Endothelial cell (in vitro differentiated cells): ENCODE data around the gene ICAM1. TPM values are rescaled to one million over a fixed set of nuclear protein-coding genes. Genes with fewer than 3 reads are reported as not detected.
"Not testable (repeated sequence)": the region's sequence is repeated elsewhere in the genome, so short reads cannot be mapped to it uniquely, and the experiment has no call there.

Source experiments
- DNase-seq: peaks from one replicate; pipeline ENCODE4 v3.0.0; 2021; ENCODE audit warnings: low spot score
- H3K27ac Mint-ChIP-seq: one replicate; pipeline ENCODE4 v1.8.0; 2021; ENCODE audit warnings: mixed read lengths, inconsistent platforms; ENCODE audit not compliant: unreplicated experiment
- H3K27me3 Mint-ChIP-seq: one replicate; pipeline ENCODE4 v1.8.0; 2021; ENCODE audit warnings: mild to moderate bottlenecking, moderate library complexity, mixed read lengths, inconsistent platforms; ENCODE audit not compliant: unreplicated experiment
- H3K36me3 Mint-ChIP-seq: one replicate; pipeline ENCODE4 v1.8.0; 2021; ENCODE audit warnings: mild to moderate bottlenecking, low read depth, mixed read lengths, inconsistent platforms; ENCODE audit not compliant: unreplicated experiment
- H3K4me1 Mint-ChIP-seq: one replicate; pipeline ENCODE4 v1.8.0; 2021; ENCODE audit warnings: mild to moderate bottlenecking, mixed read lengths, inconsistent platforms; ENCODE audit not compliant: unreplicated experiment
- H3K4me3 Mint-ChIP-seq: one replicate; pipeline ENCODE4 v1.8.0; 2021; ENCODE audit warnings: mild to moderate bottlenecking, mixed read lengths, inconsistent platforms; ENCODE audit not compliant: unreplicated experiment
- H3K9me3 Mint-ChIP-seq: one replicate; pipeline ENCODE4 v1.8.0; 2021; ENCODE audit warnings: mixed read lengths, inconsistent platforms; ENCODE audit not compliant: unreplicated experiment
- total RNA-seq: library from RNA; stranded (reverse); fragmentation: NEBNext Ultra II Directional; extraction: Animal tissue kit (Norgen Biotek cat#: 25700); gene quantifications from one replicate; pipeline ENCODE4 v1.2.1, GENCODE V29; 2021; ENCODE audit not compliant: unreplicated experiment
- TF ChIP-seq, protein P1 (sequence below): fragments of 200-600 bp; sonication (generic); IDR thresholded peaks from one replicate; pipeline ENCODE4 v1.5.0; 2021; ENCODE audit warnings: antibody characterized with exemption; ENCODE audit not compliant: unreplicated experiment

Gene ICAM1
- total RNA-seq, 1 donor from 2014 or later: 7.2 TPM

DNA sequence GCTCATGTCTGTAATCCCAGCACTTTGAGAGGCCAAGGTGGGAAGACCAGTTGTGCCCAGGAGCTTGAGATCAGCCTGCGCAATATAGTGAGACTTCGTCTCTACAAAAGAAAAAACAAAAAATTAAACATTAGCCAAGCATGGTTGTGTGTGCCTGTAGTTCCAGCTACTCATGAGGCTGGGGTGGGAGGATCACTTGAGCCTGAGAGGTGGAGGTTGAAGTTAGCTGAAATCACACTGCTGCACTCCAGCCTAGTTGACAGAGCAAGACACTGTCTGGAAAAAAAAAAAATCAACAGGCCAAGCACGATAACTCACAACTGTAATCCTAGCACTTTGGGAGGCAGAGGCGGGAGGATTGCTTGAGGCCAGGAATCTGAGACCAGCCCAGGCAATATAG, 35.9 kb upstream of the ICAM1 start:
- Mint-ChIP-seq H3K27me3 (no peaks in the 10 kb centered on the region), H3K4me1 (peaks cover 7% of the 10 kb centered on the region), H3K27ac (no peak overlapping the region), H3K4me3 (no peak overlapping the region), H3K9me3 (no peaks in the 10 kb centered on the region), H3K36me3 (no peaks in the 10 kb centered on the region)
- DNase-seq: no peak
- TF ChIP-seq, protein P1, sequence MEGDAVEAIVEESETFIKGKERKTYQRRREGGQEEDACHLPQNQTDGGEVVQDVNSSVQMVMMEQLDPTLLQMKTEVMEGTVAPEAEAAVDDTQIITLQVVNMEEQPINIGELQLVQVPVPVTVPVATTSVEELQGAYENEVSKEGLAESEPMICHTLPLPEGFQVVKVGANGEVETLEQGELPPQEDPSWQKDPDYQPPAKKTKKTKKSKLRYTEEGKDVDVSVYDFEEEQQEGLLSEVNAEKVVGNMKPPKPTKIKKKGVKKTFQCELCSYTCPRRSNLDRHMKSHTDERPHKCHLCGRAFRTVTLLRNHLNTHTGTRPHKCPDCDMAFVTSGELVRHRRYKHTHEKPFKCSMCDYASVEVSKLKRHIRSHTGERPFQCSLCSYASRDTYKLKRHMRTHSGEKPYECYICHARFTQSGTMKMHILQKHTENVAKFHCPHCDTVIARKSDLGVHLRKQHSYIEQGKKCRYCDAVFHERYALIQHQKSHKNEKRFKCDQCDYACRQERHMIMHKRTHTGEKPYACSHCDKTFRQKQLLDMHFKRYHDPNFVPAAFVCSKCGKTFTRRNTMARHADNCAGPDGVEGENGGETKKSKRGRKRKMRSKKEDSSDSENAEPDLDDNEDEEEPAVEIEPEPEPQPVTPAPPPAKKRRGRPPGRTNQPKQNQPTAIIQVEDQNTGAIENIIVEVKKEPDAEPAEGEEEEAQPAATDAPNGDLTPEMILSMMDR: no peak

- H3K4me1 Mint-ChIP-seq, H3K27ac Mint-ChIP-seq, H3K4me3 Mint-ChIP-seq, H3K9me3 Mint-ChIP-seq, H3K27me3 Mint-ChIP-seq, DNase-seq, H3K36me3 Mint-ChIP-seq: not testable (repeated sequence)
Measured at GRCh38 chr19:10235409-10235808, 35.5 kb upstream of the ICAM1 start.

DNA sequence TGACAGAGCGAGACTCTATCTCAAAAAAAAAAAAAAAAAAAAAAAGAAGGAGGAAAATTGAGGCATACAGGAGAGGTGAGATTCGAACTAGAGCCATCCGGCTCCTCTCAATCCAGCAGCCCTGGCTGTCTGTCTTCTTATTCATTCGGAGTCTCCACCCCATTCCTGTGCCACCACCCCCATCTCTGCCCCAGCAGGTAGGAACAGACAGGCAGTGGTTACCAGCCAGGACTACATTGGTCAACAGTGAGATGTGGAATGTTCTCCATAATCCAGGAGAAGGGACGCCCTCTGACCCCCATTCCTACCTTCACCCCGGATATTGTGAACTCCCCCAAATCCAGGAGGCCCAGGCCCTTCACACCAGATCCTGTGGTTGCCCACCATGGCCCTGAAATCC, 33.2 kb upstream of the ICAM1 start:
- TF ChIP-seq, protein P1: no peak
- Mint-ChIP-seq H3K9me3 (no peaks in the 10 kb centered on the region), H3K4me1 (peaks cover 7% of the 10 kb centered on the region), H3K4me3 (no peak overlapping the region), H3K36me3 (no peaks in the 10 kb centered on the region), H3K27me3 (no peaks in the 10 kb centered on the region), H3K27ac (no peak overlapping the region)
- no peak for DNase-seq

GRCh38 chr19:10238172-10238783, 32.6 kb upstream of the ICAM1 start:
- Mint-ChIP-seq H3K36me3 (no peaks in the 10 kb centered on the region), H3K9me3 (no peaks in the 10 kb centered on the region), H3K27me3 (no peaks in the 10 kb centered on the region), H3K27ac (no peak overlapping the region), H3K4me1 (peaks cover 7% of the 10 kb centered on the region), H3K4me3 (no peak overlapping the region)
- DNase-seq: no peak
- TF ChIP-seq, protein P1: no peak

- not testable (repeated sequence) for H3K4me1 Mint-ChIP-seq, DNase-seq, H3K27me3 Mint-ChIP-seq, H3K4me3 Mint-ChIP-seq, H3K36me3 Mint-ChIP-seq, H3K27ac Mint-ChIP-seq, H3K9me3 Mint-ChIP-seq
Measured at GRCh38 chr19:10241826-10242449, 29.0 kb upstream of the ICAM1 start.

DNA sequence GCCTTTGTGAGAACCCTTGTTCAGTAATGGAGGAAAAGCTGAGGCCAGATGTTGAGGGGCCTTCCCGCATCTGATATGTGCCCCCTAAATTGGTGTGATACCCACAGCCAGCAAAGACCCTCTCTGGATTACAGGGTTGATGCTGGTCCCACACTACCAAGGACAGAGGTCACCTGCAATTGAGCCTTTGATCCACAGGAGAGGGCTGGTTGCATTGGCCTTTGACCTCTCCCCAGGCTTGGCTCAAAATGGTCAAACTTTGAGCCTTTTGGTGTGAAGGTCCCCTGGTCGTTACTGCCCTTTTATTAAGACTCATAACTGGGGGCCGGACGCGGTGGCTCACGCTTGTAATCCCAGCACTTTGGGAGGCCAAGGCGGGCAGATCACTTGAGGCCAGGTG, 27.3 kb upstream of the ICAM1 start:
- Mint-ChIP-seq H3K4me1 (no peaks in the 10 kb centered on the region), H3K27me3 (no peaks in the 10 kb centered on the region), H3K4me3 (no peak overlapping the region), H3K36me3 (no peaks in the 10 kb centered on the region), H3K9me3 (no peaks in the 10 kb centered on the region), H3K27ac (no peak overlapping the region)
- no peak for DNase-seq
- TF ChIP-seq, protein P1: no peak
